Measurements from ENCODE around the gene ZNF500.

DNA sequence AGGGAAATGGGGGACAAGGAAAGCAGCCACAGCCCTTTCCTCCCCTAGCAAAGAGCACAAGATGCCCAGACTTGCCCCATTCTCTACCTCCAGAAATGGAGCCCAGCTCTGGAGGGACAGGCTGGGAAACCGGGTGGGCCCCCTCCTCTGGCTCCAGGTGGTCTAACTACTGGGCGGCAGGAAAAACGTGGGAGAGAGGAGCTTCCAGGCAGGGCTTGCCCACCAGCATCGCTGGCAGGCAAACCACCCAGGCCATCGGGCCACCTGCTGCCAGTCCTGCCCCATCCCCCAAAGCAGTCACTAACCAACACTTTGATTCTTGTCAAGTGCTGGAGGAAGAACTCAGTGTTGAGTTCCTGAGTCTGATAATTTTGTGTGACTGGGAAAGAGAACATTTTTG is 48.5 kb downstream of the ZNF500 start:
- no peak for TF ChIP-seq POLR2AphosphoS5 (IDR thresholded peaks at IDR 0.05)
- TF ChIP-seq, protein P1, sequence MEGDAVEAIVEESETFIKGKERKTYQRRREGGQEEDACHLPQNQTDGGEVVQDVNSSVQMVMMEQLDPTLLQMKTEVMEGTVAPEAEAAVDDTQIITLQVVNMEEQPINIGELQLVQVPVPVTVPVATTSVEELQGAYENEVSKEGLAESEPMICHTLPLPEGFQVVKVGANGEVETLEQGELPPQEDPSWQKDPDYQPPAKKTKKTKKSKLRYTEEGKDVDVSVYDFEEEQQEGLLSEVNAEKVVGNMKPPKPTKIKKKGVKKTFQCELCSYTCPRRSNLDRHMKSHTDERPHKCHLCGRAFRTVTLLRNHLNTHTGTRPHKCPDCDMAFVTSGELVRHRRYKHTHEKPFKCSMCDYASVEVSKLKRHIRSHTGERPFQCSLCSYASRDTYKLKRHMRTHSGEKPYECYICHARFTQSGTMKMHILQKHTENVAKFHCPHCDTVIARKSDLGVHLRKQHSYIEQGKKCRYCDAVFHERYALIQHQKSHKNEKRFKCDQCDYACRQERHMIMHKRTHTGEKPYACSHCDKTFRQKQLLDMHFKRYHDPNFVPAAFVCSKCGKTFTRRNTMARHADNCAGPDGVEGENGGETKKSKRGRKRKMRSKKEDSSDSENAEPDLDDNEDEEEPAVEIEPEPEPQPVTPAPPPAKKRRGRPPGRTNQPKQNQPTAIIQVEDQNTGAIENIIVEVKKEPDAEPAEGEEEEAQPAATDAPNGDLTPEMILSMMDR (IDR thresholded peaks at IDR 0.05): no peak
- TF ChIP-seq POLR2A (IDR thresholded peaks at IDR 0.05): no peak

Data from sigmoid colon (tissue), 4 donors.